Hematopoietic multipotent progenitor cell treated with erythropoietin and hydrocortisone succinate and interleukin-3 and kit ligand, for 17 days (in vitro differentiated cells): ENCODE measurements around the gene OR2D3.
A peak's percentile ranks its signal among the peaks of the same experiment; 100 is the strongest.
"Not testable (repeated sequence)": the region's sequence is repeated elsewhere in the genome, so short reads cannot be mapped to it uniquely, and the experiment has no call there.

ENCODE experiments used
- DNase-seq: peaks from one replicate; pipeline ENCODE4 v3.0.0-alpha.2; 2015; ENCODE audit warnings: low spot score

The OR2D3 gene, protein sequence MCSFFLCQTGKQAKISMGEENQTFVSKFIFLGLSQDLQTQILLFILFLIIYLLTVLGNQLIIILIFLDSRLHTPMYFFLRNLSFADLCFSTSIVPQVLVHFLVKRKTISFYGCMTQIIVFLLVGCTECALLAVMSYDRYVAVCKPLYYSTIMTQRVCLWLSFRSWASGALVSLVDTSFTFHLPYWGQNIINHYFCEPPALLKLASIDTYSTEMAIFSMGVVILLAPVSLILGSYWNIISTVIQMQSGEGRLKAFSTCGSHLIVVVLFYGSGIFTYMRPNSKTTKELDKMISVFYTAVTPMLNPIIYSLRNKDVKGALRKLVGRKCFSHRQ

DNA sequence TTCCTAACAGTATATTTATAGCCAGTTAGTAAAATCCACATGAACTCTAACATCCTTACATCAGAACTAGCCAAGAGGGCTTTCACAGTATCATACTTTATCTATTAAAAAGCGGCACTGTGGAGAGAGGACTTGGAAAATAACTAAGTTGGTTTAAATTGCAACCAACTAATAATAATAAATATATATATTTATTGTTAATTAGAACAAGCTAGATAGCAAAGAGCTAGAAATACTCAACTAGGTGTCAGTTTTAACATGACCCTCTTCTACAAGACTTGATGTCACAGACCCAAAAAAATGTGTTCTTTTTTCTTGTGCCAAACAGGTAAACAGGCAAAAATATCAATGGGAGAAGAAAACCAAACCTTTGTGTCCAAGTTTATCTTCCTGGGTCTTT, at the start of gene OR2D3:
TSS of gene OR2D3 (plus strand) at position 301 of the 400 bp plus-strand sequence. CDS start at position 301, 0 bp downstream.
- DNase-seq: no peak

GRCh38 chr11:6871278-6871677, 49.5 kb upstream of the OR2D3 start:
- DNase-seq: no peak

DNA sequence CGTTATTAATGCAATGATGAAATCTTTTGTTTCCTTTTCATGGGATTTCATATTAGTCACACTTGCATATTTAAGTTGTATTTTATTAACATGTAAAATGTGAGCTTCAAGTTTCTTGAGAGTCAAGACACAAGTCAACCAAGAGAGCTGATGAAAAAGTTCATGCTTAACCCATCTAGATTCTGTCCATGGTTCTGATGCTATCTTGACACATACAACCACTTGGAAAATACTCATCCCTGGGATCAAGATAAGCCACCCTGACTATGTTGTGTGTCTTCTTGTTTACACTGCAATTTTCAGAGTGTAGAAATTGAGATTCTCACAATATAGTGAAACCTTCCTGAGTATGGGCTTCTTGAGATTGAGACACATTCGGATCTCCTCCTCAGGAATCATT, 45.0 kb upstream of the OR2D3 start:
- DNase-seq: no peak

DNA sequence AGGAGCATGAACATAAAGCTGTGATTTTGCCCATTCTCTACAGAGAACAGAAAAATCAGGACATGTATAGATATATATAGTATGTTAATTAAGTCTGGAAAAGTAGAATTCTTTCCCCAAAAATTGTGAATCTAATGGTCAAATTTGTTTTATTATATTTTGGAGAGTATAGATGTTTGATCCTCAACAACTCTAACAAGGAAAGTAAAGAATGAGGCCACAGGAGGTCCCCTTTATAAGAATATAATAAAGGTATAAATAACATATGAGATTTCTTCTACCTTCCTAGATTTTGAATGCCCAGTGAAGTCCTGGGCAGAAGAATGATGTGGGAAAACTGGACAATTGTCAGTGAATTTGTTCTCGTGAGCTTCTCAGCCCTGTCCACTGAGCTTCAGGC, 44.5 kb upstream of the OR2D3 start, which contains the start of gene OR10A4:
TSS of gene OR10A4 (plus strand) at position 301 of the 400 bp plus-strand sequence. CDS start at position 324, 23 bp downstream.
- no peak for DNase-seq

DNA sequence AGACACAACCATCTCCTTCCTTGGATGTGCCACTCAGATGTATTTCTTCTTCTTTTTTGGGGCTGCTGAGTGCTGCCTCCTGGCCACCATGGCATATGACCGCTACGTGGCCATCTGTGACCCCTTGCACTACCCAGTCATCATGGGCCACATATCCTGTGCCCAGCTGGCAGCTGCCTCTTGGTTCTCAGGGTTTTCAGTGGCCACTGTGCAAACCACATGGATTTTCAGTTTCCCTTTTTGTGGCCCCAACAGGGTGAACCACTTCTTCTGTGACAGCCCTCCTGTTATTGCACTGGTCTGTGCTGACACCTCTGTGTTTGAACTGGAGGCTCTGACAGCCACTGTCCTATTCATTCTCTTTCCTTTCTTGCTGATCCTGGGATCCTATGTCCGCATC, 43.9 kb upstream of the OR2D3 start:
- no peak for DNase-seq

DNA sequence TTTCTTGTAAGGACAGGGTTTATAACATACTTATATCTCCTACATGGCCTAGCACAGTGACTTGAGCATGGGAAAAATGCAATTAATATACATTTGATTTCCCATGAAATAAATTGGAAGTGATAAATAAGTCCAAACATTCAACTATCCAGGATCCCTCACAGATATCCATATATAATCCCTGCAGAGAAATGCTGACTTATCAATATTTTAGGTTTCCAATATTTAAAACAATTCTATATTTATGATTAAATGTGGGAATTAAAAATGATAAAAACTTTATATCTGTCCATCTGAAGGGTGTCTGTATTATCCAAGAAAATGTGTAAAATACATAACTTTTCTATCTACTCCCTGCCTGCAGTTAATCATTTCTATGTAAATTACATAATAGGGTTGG, 38.1 kb upstream of the OR2D3 start:
- no peak for DNase-seq

GRCh38 chr11:6887711-6888110, 33.1 kb upstream of the OR2D3 start:
- not testable (repeated sequence) for DNase-seq

- DNase-seq: no peak
Observed at GRCh38 chr11:6888830-6889229, 32.0 kb upstream of the OR2D3 start.

DNA sequence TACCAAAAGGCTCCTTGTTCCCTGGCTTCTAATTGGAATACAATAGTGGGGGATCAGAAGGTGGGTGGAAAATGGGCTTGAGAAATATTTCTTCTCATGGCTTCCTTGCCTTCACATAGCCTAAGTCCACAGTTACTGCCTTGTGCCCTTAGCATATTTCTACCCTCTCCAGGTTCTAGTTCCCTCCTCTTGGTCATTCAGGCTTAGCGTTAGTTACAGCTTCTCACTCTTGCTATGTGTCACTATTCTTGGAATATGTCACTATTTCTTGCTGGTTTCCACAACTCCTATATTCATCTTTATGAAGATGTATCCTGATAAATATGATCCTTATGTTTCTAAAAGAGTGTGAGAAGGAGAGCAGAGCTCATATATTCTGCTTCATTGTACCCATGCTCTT, 31.0 kb upstream of the OR2D3 start:
- DNase-seq: no peak

- no peak for DNase-seq
Observed at GRCh38 chr11:6892400-6892799, 28.4 kb upstream of the OR2D3 start, which contains the start of gene OR2D2. Gene OR2D2 (minus strand): TSS chr11:6892500. CDS start chr11:6892500, 0 bp downstream.

GRCh38 chr11:6894097-6894496, 26.7 kb upstream of the OR2D3 start:
- DNase-seq: no peak

DNA sequence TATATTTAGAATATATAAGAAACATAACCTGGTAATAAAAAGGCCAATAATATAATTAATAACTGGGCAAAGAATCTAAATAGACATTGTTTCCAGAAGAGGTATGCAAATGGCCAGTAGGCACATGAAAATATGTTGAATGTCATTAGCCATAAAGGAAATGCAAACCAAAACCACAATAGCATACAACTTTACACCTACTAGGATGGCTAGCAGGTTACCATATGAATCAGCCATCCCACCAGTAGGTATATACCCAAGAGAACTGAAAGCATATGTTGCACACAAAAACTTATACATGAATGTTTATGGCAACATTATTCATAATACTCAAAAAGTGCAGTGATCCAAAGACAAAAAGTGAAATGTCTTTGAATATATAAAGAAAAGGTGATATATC, 25.8 kb upstream of the OR2D3 start:
- DNase-seq: no peak

DNA sequence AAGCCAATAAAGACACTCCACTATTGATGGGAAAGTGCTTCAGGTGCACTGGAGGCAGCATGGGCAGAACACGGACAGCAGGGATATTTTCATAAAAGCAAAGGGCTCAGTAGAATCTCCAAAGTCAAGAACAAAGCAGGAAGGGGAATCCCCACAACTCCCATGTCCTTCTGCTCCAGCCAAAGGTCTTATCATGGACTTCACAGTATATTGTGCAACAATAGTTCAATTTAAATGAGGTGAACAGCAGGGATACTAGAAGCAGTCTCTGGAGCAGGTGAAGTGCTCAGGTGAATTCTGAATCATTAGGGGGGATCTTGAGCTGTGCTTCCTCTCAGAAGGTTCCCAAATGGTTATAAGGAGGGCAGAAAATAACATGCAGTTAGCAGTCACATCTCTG, 21.9 kb upstream of the OR2D3 start:
- DNase-seq: no peak

- no peak for DNase-seq
Observed at GRCh38 chr11:6900327-6900999, 20.3 kb upstream of the OR2D3 start.

- not testable (repeated sequence) for DNase-seq
Observed at GRCh38 chr11:6904804-6905203, 16.0 kb upstream of the OR2D3 start.

DNA sequence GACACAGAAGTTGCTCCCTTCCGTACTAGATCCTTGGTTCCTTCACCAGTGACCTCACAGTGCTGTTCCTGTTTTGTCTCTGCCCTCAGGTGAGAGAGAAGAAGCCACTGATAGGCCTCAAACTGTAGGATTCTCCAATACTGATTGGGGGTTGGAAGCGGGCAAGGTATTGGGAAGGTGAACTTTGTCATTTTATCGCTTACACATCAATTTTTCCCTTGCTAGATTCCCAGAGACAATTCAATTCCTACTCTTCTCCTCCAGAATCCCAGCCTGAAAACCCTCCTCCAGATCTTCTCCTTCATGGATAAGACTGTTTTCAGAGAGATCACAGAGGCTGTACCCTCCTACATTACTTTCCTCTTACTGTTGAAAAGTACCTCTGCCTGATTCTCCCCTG, 9.4 kb upstream of the OR2D3 start:
- DNase-seq: no peak

- no peak for DNase-seq
Observed at GRCh38 chr11:6911948-6912347, 8.9 kb upstream of the OR2D3 start.

- DNase-seq: no peak
Observed at GRCh38 chr11:6919698-6920097, 1.1 kb upstream of the OR2D3 start.

DNA sequence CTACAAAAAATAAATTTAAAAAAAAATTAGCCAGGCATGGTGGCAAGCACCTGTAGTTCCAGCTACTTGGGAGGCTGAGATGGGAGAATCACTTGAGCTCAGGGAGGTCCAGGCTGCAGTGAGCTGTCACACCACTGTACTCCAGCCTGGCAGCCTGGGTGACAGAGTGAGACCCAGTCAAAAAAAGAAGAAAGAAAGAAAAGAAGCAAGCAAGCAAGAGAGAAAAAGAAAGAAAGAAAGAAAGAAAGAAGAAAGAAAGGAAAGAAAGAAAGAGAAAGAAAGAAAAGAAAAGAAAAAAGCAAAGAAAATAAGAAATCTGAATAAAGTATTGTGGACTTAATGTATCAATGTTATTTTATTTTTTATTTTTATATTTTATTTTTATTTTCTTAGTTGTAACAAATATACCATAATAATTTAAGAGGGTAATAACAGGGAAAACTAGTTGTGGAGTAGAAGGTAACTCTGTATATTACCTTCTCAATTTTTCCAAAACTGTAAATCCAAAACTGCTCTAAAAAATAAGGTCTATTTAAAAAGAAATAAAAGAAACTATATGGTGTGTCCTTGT, 4.3 kb downstream of the OR2D3 start:
- DNase-seq: no peak

- no peak for DNase-seq
Observed at GRCh38 chr11:6925636-6926207, 4.9 kb downstream of the OR2D3 start.

DNA sequence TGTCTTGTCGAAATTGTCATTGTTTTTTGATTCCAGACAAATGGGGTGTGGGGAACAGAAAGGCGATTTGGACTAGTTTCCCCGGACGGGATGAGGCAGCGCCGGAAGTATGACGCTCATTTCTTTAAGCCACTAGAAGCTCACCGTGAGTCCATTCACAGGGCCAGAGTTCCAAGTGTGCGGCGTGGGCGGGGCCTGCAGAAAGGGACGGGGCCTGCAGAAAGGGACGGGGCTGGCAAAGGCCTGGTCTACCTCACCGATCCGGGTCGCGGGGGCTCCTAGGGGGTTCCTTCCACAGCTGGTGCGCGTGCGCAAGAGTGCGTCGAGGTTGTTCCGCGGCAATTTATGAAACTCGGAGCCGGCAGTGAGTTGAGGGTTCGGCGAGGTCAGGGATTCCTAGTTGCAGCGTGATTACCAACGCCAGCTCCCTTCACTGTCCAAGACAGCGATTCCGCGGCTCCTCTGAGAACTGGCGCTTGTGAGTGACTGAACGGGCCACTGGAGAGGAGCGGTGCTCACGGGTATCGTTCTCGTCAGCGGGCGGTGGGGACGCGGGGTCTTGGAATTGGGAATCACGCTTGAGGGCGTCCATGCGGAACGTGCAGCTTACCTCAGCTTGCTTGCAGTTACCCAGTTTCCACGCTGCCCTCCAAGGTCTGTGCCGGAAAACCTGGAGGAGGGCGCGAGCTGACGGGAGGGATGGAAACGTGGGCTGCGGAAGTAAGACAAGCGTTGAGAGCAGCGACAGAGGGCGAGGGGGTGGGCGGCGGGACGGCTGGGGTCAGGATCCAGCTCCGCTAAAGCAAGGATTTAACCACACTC, 5.6 kb downstream of the OR2D3 start, which contains the start of gene ZNF215:
TSS of gene ZNF215 (plus strand) at position 219 of the 822 bp plus-strand sequence. CDS start 5,847 bp downstream, outside the sequence.
- DNase-seq: peak; percentile 36
